OCI-LY1 (cell line): ENCODE results near the gene PSMA6.

ENCODE experiments used
- H2AFZ ChIP-seq: fragments of 200-600 bp; sonication (generic), shearing (Covaris generic); 2 replicates; pipeline ENCODE4 v1.6.0; 2014; ENCODE audit warnings: antibody characterized with exemption, mild to moderate bottlenecking, low read length
- H3F3A ChIP-seq: fragments of 200-600 bp; sonication (generic), shearing (Covaris generic); 2 replicates; pipeline ENCODE4 v1.6.0; 2014; ENCODE audit warnings: mild to moderate bottlenecking, antibody characterized with exemption, low read length, moderate library complexity; ENCODE audit not compliant: insufficient read depth
- H3K27ac ChIP-seq: fragments of 200-600 bp; sonication (generic); 2 replicates; pipeline ENCODE4 v1.5.1; 2014; ENCODE audit warnings: low read length, mixed run types, mild to moderate bottlenecking, low read depth; ENCODE audit not compliant: poor library complexity, severe bottlenecking
- H3K27me3 ChIP-seq: fragments of 200-600 bp; sonication (generic); 2 replicates; pipeline ENCODE4 v1.6.0; 2014; ENCODE audit warnings: antibody characterized with exemption, mild to moderate bottlenecking, low read length, moderate library complexity; ENCODE audit not compliant: insufficient read depth
- H3K36me3 ChIP-seq: fragments of 200-600 bp; sonication (generic); 2 replicates; pipeline ENCODE4 v1.6.1; 2014; ENCODE audit warnings: mild to moderate bottlenecking, antibody characterized with exemption, low read length, moderate library complexity, mixed read lengths; ENCODE audit not compliant: insufficient read depth
- H3K4me1 ChIP-seq: fragments of 200-600 bp; sonication (generic); 2 replicates; pipeline ENCODE4 v1.5.1; 2014; ENCODE audit warnings: mild to moderate bottlenecking, low read length, moderate library complexity; ENCODE audit not compliant: insufficient read depth, severe bottlenecking
- H3K4me2 ChIP-seq: fragments of 200-600 bp; sonication (generic), shearing (Covaris generic); 2 replicates; pipeline ENCODE4 v1.6.1; 2014; ENCODE audit warnings: low read length
- H3K4me3 ChIP-seq: fragments of 200-600 bp; sonication (generic); 2 replicates; pipeline ENCODE4 v1.5.1; 2014; ENCODE audit warnings: low read length, low read depth, mild to moderate bottlenecking, mixed read lengths; ENCODE audit not compliant: poor library complexity, severe bottlenecking
- H3K79me2 ChIP-seq: fragments of 200-600 bp; shearing (Covaris generic); 2 replicates; pipeline ENCODE4 v1.6.1; 2016; ENCODE audit warnings: mixed run types, low read length, mixed read lengths; ENCODE audit not compliant: insufficient read depth
- H3K9ac ChIP-seq: fragments of 200-600 bp; sonication (generic), shearing (Covaris generic); 2 replicates; pipeline ENCODE4 v1.6.1; 2014; ENCODE audit warnings: mild to moderate bottlenecking, low read length, mixed read lengths
- H3K9me2 ChIP-seq: fragments of 200-600 bp; sonication (generic), shearing (Covaris generic); 2 replicates; pipeline ENCODE4 v1.6.1; 2014; ENCODE audit warnings: low read depth, mild to moderate bottlenecking, low read length, mixed read lengths
- H3K9me3 ChIP-seq: fragments of 200-600 bp; shearing (Covaris generic); 2 replicates; pipeline ENCODE4 v1.6.1; 2014; ENCODE audit warnings: low read length, mixed read lengths
- H4K20me1 ChIP-seq: fragments of 200-600 bp; sonication (generic), shearing (Covaris generic); 2 replicates; pipeline ENCODE4 v1.6.0; 2016; ENCODE audit warnings: mild to moderate bottlenecking, low read length; ENCODE audit not compliant: insufficient read depth
- EZH2 ChIP-seq: fragments of 200-600 bp; sonication (generic), shearing (Covaris generic); IDR thresholded peaks from 2 replicates; pipeline ENCODE4 v1.8.0; 2017; ENCODE audit warnings: borderline replicate concordance, mixed run types, mild to moderate bottlenecking, antibody characterized with exemption, low read length, moderate library complexity, mixed read lengths
- TF ChIP-seq, protein P1 (sequence below): fragments of 200-600 bp; sonication (generic), shearing (Covaris generic); IDR thresholded peaks from 2 replicates; pipeline ENCODE4 v1.5.1; 2017; ENCODE audit warnings: mild to moderate bottlenecking, antibody characterized with exemption, low read length, moderate library complexity, mixed read lengths

Gene PSMA6

DNA sequence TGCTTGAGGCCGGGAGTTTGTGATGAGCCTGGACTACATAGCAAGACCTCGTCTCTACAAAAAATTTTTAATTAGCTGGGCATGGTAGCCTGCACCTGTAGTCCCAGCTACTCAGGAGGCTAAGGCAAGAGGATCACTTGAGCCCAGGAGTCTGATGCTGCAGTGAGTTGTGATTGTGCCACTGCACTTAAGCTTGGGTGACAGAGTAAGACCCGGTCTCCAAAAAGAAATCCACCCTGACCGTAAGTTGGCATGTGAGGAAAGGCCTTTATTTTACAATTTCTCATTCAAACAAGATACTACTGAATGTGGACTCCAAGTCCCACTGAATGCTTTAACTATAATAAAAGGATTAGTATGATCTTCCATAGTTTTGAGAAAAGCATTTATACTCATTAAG is 27.3 kb downstream of the PSMA6 start:
- TF ChIP-seq, protein P1, sequence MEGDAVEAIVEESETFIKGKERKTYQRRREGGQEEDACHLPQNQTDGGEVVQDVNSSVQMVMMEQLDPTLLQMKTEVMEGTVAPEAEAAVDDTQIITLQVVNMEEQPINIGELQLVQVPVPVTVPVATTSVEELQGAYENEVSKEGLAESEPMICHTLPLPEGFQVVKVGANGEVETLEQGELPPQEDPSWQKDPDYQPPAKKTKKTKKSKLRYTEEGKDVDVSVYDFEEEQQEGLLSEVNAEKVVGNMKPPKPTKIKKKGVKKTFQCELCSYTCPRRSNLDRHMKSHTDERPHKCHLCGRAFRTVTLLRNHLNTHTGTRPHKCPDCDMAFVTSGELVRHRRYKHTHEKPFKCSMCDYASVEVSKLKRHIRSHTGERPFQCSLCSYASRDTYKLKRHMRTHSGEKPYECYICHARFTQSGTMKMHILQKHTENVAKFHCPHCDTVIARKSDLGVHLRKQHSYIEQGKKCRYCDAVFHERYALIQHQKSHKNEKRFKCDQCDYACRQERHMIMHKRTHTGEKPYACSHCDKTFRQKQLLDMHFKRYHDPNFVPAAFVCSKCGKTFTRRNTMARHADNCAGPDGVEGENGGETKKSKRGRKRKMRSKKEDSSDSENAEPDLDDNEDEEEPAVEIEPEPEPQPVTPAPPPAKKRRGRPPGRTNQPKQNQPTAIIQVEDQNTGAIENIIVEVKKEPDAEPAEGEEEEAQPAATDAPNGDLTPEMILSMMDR = no peak
- no peak for TF ChIP-seq EZH2
- no peak overlapping the region for H3K9ac ChIP-seq
- H3K9me2 ChIP-seq = no peaks in the 10 kb centered on the region
- H3K79me2 ChIP-seq = no peaks in the 10 kb centered on the region
- H3F3A ChIP-seq = no peaks in the 10 kb centered on the region
- H3K36me3 ChIP-seq = peaks cover 36% of the 10 kb centered on the region
- H3K9me3 ChIP-seq = no peaks in the 10 kb centered on the region
- H3K27me3 ChIP-seq = no peaks in the 10 kb centered on the region
- H4K20me1 ChIP-seq = no peaks in the 10 kb centered on the region
- H3K4me2 ChIP-seq = no peak overlapping the region
- no peak overlapping the region for H2AFZ ChIP-seq
- H3K27ac ChIP-seq = no peak overlapping the region
- no peaks in the 10 kb centered on the region for H3K4me1 ChIP-seq
- H3K4me3 ChIP-seq = no peak overlapping the region

DNA sequence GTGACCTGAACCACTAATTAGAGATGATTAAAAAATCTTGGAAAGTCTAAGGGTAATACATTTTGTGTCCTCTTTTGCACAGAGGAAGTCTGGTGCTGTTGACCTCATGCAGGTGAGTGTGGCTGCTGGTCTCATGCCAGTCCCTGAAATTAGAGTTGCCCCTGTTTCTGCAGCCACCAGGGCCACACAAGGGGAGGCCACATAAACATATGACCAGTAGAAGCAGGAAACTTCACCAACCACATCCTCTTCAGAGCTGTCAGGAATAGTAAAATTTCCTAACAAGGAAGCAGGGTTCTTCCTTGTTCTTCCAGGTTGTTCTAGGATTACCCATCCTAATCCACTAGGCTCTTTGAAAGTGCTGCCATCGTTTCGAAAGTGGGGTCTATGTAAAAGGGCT is 28.3 kb downstream of the PSMA6 start:
- H3K36me3 ChIP-seq = peaks cover 26% of the 10 kb centered on the region
- H3K27ac ChIP-seq = no peak overlapping the region
- no peak overlapping the region for H2AFZ ChIP-seq
- no peak overlapping the region for H3K4me2 ChIP-seq
- no peaks in the 10 kb centered on the region for H3F3A ChIP-seq
- no peaks in the 10 kb centered on the region for H3K4me1 ChIP-seq
- no peaks in the 10 kb centered on the region for H3K79me2 ChIP-seq
- no peaks in the 10 kb centered on the region for H3K27me3 ChIP-seq
- no peaks in the 10 kb centered on the region for H4K20me1 ChIP-seq
- H3K9me3 ChIP-seq = no peaks in the 10 kb centered on the region
- no peak overlapping the region for H3K4me3 ChIP-seq
- no peaks in the 10 kb centered on the region for H3K9me2 ChIP-seq
- no peak overlapping the region for H3K9ac ChIP-seq
- TF ChIP-seq, protein P1 = no peak
- TF ChIP-seq EZH2 = no peak

DNA sequence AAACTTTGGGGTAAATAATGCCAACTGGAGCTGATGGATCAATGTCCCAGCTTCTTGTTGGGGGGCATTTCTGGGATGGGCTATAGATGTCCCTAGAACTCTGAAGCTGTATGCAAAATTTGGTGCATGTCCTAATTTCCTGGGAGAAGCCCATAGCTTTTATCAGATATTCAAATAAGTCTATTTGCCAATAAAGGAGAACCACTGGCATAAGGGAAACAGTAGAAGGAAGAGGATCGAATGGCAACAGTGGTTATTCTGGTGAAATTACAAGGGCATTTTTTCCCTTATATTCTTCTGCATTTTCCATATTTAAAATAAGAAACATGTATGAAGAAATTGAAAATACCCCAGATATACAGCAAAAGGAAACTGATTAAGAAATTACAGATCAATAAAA is 34.2 kb downstream of the PSMA6 start:
- TF ChIP-seq EZH2 = no peak
- TF ChIP-seq, protein P1 = no peak
- H2AFZ ChIP-seq = no peak overlapping the region
- no peaks in the 10 kb centered on the region for H4K20me1 ChIP-seq
- no peaks in the 10 kb centered on the region for H3F3A ChIP-seq
- H3K4me2 ChIP-seq = no peak overlapping the region
- H3K9ac ChIP-seq = no peak overlapping the region
- H3K36me3 ChIP-seq = no peaks in the 10 kb centered on the region
- no peaks in the 10 kb centered on the region for H3K9me3 ChIP-seq
- H3K27ac ChIP-seq = no peak overlapping the region
- H3K4me3 ChIP-seq = no peak overlapping the region
- H3K9me2 ChIP-seq = no peaks in the 10 kb centered on the region
- no peaks in the 10 kb centered on the region for H3K4me1 ChIP-seq
- H3K79me2 ChIP-seq = no peaks in the 10 kb centered on the region
- H3K27me3 ChIP-seq = no peaks in the 10 kb centered on the region
